Keratinocyte (primary cell): ENCODE data around the gene CNN1. TPM values are rescaled to one million over a fixed set of nuclear protein-coding genes. Genes with fewer than 3 reads are reported as not detected.
A peak's percentile ranks its signal among the peaks of the same experiment; 100 is the strongest.

ENCODE experiments used
- DNase-seq: peaks from one replicate; pipeline ENCODE4 v3.0.0-alpha.2; 2011; ENCODE audit warnings: low read depth, missing footprints, low spot score
- FAIRE-seq: peaks from 2 replicates; lab custom pipeline; 2011; peaks lifted over from hg19 to GRCh38; lab: Jason Lieb, UNC
- H2AFZ ChIP-seq: 2 replicates; pipeline ENCODE4 v1.6.0; 2012; ENCODE audit warnings: low read length, control low read depth, inconsistent platforms; ENCODE audit not compliant: control insufficient read depth
- H3K27ac ChIP-seq: 2 replicates; pipeline ENCODE4 v1.5.1; 2011; ENCODE audit warnings: low read length; ENCODE audit not compliant: control insufficient read depth, insufficient read depth
- H3K27me3 ChIP-seq: 3 replicates; pipeline ENCODE4 v1.6.0; 2011; ENCODE audit warnings: low read length; ENCODE audit not compliant: control insufficient read depth, insufficient read depth; ENCODE audit errors: extremely low read depth
- H3K36me3 ChIP-seq, 2 experiments: 2 replicates in 1 of 2; 3 replicates in 1 of 2; pipeline ENCODE4 v1.5.1; 2011; ENCODE audit warnings: low read length in 2 of 2, mild to moderate bottlenecking in 1 of 2; ENCODE audit not compliant: control insufficient read depth in 2 of 2, insufficient read depth in 2 of 2; ENCODE audit errors: extremely low read depth in 1 of 2
- H3K4me1 ChIP-seq: 3 replicates; pipeline ENCODE4 v1.5.1; 2011; ENCODE audit warnings: low read length; ENCODE audit not compliant: control insufficient read depth, insufficient read depth; ENCODE audit errors: extremely low read depth
- H3K4me2 ChIP-seq: 3 replicates; pipeline ENCODE4 v1.6.0; 2011; ENCODE audit warnings: low read depth, low read length; ENCODE audit not compliant: control insufficient read depth, insufficient read depth; ENCODE audit errors: extremely low read depth
- H3K4me3 ChIP-seq, 3 experiments: fragments of 200-600 bp in 1 of 3; sonication (generic) in 1 of 3; 2 replicates in 2 of 3; 3 replicates in 1 of 3; pipeline ENCODE4 v1.5.1; 2011 to 2016; ENCODE audit warnings: low read length in 3 of 3, mild to moderate bottlenecking in 3 of 3, control low read depth in 2 of 3, inconsistent platforms in 1 of 3, low read depth in 1 of 3, mixed read lengths in 1 of 3, mixed run types in 1 of 3, moderate library complexity in 1 of 3; ENCODE audit not compliant: control insufficient read depth in 2 of 3, insufficient read depth in 2 of 3; ENCODE audit errors: extremely low read depth in 1 of 3
- H3K79me2 ChIP-seq: 2 replicates; pipeline ENCODE4 v1.6.0; 2012; ENCODE audit warnings: low read length; ENCODE audit not compliant: control insufficient read depth, insufficient read depth
- H3K9ac ChIP-seq: 3 replicates; pipeline ENCODE4 v1.6.0; 2011; ENCODE audit warnings: low read length; ENCODE audit not compliant: control insufficient read depth, insufficient read depth; ENCODE audit errors: extremely low read depth
- H3K9me1 ChIP-seq: 3 replicates; pipeline ENCODE4 v1.6.0; 2011; ENCODE audit warnings: low read length; ENCODE audit not compliant: control insufficient read depth, insufficient read depth; ENCODE audit errors: extremely low read depth
- H3K9me3 ChIP-seq: 2 replicates; pipeline ENCODE4 v1.5.1; 2012; ENCODE audit warnings: low read depth, low read length; ENCODE audit not compliant: control insufficient read depth
- H4K20me1 ChIP-seq: 3 replicates; pipeline ENCODE4 v1.6.0; 2011; ENCODE audit warnings: low read length; ENCODE audit not compliant: control insufficient read depth, insufficient read depth; ENCODE audit errors: extremely low read depth
- CTCF ChIP-seq, 3 experiments: IDR thresholded peaks in 1 of 3; conservative IDR thresholded peaks in 1 of 3; optimal IDR thresholded peaks in 1 of 3; 2 replicates in 2 of 3; 3 replicates in 1 of 3; pipeline versions ENCODE3 to v1.5.1; 2011; ENCODE audit warnings: low read length in 3 of 3, mild to moderate bottlenecking in 3 of 3, moderate library complexity in 2 of 3, control low read depth in 1 of 3, inconsistent platforms in 1 of 3; ENCODE audit not compliant: insufficient read depth in 2 of 3; ENCODE audit errors: extremely low read depth in 1 of 3
- EZH2 ChIP-seq: IDR thresholded peaks from one replicate; pipeline ENCODE4 v1.6.1; 2012; ENCODE audit warnings: inconsistent platforms, mild to moderate bottlenecking, low read length, moderate library complexity
- dilution Hi-C: fragments of 300-500 bp; cut with MboI; formaldehyde crosslinking; loops from one replicate; pipeline ENCODE4 v1.7.0; 2020; ENCODE audit warnings: low sequenced_read_pairs; ENCODE audit not compliant: extremely low pct_ligation_motif_present
- polyA plus RNA-seq, 5 experiments: library from polyadenylated mRNA; depleted of rRNA in 3 of 5; stranded (reverse) in 3 of 5; stranded (forward) in 1 of 5; unstranded in 1 of 5; fragments of >200 nt; gene quantifications; 1 replicate in 1 of 5; 2 replicates in 3 of 5; 3 replicates in 1 of 5; pipeline versions ENCODE4 v1.2.1 to v1.2.3, GENCODE V29; 2011 to 2012; ENCODE audit warnings: missing spikeins in 2 of 5, low read depth in 1 of 5, low replicate concordance in 1 of 5

Gene CNN1
- polyA plus RNA-seq, 1 donor (not counting 4 experiments of a cell fraction or from before 2014, with no cell fraction given): not detected

GRCh38 chr19:11596156-11596555 is 57.5 kb downstream of the CNN1 start:
- Histone ChIP-seq H3K9me1 (no peaks in the 10 kb centered on the region), H3K27me3 (no peaks in the 10 kb centered on the region), H3K4me2 (no peak overlapping the region), H4K20me1 (no peaks in the 10 kb centered on the region), H3K4me3 (no peak overlapping the region), H3K79me2 (peaks cover 33% of the 10 kb centered on the region), H3K36me3 (peaks cover 4 to 11% of the 10 kb centered on the region in 2 experiments), H2AFZ (no peak overlapping the region), H3K27ac (no peak overlapping the region), H3K9me3 (no peaks in the 10 kb centered on the region), H3K9ac (no peak overlapping the region), H3K4me1 (peaks cover 7% of the 10 kb centered on the region)
- FAIRE-seq (no peak), DNase-seq (no peak)
- no peak for TF ChIP-seq CTCF (optimal IDR thresholded peaks at IDR 0.05 in 1 of 3, IDR thresholded peaks at IDR 0.05 in 1 of 3, conservative IDR thresholded peaks at IDR 0.05 in 1 of 3; ENCODE audit: extremely low read depth in 1 of 3, insufficient read depth in 2 of 3, low read length in 3 of 3)
- TF ChIP-seq EZH2: no peak
- dilution Hi-C loops: no loop called here

DNA sequence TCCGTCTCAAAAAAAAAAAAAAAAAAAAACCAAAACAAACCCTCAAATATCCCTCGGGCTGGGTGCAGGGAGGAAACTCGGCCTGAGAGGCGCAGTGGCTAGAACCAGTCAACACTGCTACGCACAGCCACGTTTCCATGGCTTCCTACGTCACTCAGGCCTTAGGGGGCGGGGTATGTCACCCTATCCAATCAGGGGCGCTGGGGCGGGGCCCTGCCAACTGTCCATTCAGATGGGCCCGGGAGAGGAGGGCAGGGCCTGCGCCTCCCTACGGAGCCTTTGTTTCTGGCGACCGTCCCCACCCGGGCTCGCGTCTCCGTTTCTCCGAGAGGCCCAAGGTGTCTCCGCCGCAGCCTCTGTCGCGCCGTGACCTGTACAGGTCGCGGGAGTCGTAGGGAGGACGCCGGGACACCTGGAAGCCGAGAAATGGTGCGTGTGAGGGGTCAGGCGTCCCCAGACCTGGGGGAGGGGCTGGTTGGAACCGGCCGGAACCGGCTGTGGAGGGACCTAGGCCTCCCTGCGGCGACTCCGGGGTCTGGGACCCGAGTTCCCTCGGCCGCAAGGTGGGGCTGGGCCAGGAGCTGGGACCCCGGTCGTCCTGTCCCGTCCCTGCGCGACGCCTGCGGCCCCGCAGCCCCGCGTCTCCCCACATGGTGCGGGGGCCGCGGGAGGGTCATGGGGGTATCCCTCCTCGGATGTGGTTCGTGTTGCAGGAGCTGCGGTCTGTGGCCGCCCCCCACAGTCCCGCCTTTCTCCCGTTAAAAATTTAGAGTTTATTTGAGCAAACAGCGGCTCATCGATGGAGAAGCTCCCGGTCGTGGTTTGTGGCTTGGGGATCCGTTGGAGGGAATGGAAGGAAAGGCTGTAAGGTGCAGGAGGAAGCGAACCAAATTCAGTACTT is 58.8 kb downstream of the CNN1 start, which contains the start of gene ZNF627:
Gene ZNF627 (plus strand): TSS at position 282 of the 901 bp plus-strand sequence. CDS start 145 bp downstream, at position 427.
- FAIRE-seq: peak; percentile 44
- dilution Hi-C loops: no loop called here

More for the DNA sequence above, 58.8 kb downstream of the CNN1 start, which contains the start of gene ZNF627:
- no peaks in the 10 kb centered on the region for H3K9me1 ChIP-seq
- H4K20me1 ChIP-seq: no peaks in the 10 kb centered on the region
- peak within 1 kb of the TSS; percentile 74 for H3K27ac ChIP-seq
- H3K4me3 ChIP-seq: peak within 1 kb of the TSS; percentile 91 to 98 (median 97)
- H3K4me1 ChIP-seq: peaks cover 7% of the 10 kb centered on the region
- no peaks in the 10 kb centered on the region for H3K9me3 ChIP-seq
- no peaks in the 10 kb centered on the region for H3K27me3 ChIP-seq
- H3K9ac ChIP-seq: peak within 1 kb of the TSS; percentile 86
- H3K36me3 ChIP-seq: peaks cover 4 to 11% of the 10 kb centered on the region in 2 experiments
- DNase-seq: peak; percentile 75
- TF ChIP-seq EZH2 (no peak), CTCF (optimal IDR thresholded peaks at IDR 0.05 in 1 of 3, IDR thresholded peaks at IDR 0.05 in 1 of 3, conservative IDR thresholded peaks at IDR 0.05 in 1 of 3; ENCODE audit: extremely low read depth in 1 of 3, insufficient read depth in 2 of 3, low read length in 3 of 3) (peak in 1 of 3 experiments; percentile 27)
- peaks cover 41% of the 10 kb centered on the region for H3K79me2 ChIP-seq
- peak within 1 kb of the TSS; percentile 74 for H2AFZ ChIP-seq
- peak within 1 kb of the TSS; percentile 95 for H3K4me2 ChIP-seq
